Measurements from ENCODE around the gene SLC8A1.

- no peak for TF ChIP-seq POLR2AphosphoS5 (IDR thresholded peaks at IDR 0.05; ENCODE audit: low read depth)
- no peak for TF ChIP-seq CTCF (IDR thresholded peaks at IDR 0.05; ENCODE audit: insufficient read depth, low read length)
- no peak for TF ChIP-seq REST (IDR thresholded peaks at IDR 0.05; ENCODE audit: insufficient replicate concordance, low read depth)
Observed at GRCh38 chr2:40274270-40274669, 177.6 kb downstream of the SLC8A1 start.

Measured in HL-60 (cell line).